ENCODE results near the gene CIAO3.

Gene CIAO3

DNA sequence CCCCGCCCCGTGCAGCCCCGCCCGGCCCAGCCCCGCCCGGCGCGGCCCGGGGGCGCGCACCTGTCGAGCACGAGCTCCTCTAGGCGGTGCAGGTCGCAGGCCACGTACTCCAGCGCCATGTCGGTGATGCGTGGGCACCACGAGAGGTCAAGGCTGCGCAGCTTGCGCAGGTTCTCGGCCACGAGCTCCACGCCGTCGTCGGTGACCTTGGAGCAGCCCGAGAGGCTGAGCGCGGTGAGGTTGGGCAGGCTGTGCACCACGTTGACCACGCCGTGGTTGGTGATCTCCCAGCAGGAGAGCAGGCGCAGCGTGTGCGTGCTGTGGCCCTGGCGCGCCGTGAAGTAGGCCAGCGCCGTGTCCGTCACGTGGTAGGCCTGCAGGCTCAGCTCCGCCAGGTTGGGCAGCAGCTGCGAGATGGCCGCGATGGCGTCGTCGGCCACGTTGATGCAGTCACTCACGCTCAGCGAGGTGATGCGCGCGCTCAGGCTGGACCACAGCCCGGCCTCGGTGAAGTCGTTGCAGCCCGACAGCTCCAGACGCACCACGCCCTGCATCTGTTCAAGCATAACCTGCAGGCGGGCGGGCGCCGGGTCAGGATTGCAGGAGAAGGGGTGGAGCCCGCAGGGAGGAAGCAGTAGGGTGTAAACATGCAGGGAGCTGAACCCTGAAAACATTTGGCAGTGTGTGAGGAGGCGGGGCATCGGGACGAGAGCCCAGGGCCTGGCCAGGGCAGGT is 45.3 kb downstream of the CIAO3 start:
- no peak for ATAC-seq
- TF ChIP-seq ZFP30 (CRISPR knock-in tag; IDR thresholded peaks at IDR 0.05) (no peak), ESRRG (CRISPR knock-in tag; IDR thresholded peaks at IDR 0.05) (no peak), ZC3H10 (CRISPR knock-in tag; IDR thresholded peaks at IDR 0.05) (no peak), ZNF70 (CRISPR knock-in tag; IDR thresholded peaks at IDR 0.05) (no peak)
- TF ChIP-seq, protein P1, sequence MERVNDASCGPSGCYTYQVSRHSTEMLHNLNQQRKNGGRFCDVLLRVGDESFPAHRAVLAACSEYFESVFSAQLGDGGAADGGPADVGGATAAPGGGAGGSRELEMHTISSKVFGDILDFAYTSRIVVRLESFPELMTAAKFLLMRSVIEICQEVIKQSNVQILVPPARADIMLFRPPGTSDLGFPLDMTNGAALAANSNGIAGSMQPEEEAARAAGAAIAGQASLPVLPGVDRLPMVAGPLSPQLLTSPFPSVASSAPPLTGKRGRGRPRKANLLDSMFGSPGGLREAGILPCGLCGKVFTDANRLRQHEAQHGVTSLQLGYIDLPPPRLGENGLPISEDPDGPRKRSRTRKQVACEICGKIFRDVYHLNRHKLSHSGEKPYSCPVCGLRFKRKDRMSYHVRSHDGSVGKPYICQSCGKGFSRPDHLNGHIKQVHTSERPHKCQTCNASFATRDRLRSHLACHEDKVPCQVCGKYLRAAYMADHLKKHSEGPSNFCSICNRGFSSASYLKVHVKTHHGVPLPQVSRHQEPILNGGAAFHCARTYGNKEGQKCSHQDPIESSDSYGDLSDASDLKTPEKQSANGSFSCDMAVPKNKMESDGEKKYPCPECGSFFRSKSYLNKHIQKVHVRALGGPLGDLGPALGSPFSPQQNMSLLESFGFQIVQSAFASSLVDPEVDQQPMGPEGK (CRISPR knock-in tag; IDR thresholded peaks at IDR 0.05; ENCODE audit: borderline replicate concordance): no peak

DNA sequence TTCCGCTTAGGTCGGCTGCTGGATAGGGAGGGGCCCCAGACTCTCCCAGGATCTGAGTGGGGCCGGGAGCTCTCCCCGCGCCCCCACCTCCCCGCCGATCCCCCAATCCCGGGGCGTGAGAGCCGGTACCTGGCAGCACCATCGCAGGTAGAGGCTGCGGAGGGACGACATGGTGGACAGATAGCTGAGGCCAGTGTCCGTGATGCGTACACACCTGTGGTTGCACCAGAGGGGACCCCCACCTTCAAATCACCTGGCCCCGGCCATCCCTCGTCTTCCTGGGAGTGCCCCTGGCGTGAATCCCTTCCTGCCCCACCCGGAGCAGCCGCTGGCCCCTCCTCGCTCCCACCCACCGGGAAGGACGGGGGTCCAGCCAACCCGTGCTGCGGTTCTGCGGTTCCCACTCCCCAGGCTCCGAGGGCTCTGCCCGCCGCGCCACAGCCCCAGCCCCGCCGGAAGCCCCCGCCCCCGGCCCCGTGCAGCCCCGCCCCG is 45.9 kb downstream of the CIAO3 start:
- ATAC-seq: no peak

DNA sequence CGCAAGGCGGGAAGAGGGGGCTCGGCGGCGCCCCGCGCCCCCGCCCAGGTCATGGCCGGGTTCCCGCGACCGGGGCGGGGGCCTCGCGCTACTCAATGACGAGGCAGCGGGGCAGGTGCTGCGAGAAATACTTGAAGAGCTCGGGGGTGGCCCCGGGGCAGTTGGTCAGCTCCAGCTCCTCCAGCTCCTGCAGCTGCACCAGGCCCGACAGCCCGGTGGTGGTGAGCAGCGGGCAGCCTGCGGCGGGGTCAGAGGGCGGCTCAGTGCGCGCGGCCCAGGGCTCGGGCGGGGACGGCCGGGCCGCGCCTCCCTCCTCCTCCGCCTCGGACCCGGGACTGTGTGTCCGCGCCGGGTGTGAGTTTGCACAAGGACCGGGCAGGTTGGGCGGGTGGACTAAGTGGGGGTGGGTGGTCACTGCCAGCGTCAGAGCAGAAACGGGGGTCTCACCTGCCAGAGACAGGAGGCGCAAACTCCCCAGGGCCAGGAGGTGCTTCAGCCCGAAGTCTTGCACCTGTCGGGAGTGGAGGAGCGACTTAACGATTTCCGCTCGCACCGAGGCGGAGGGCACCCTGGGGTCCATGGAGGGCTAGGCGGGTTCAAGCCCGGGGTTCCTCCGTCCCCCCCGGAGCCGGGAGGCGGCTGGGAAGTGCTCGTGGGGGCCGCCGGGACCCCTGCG is 46.5 kb downstream of the CIAO3 start:
- ATAC-seq: no peak

More for the DNA sequence above, 45.9 kb downstream of the CIAO3 start:
- TF ChIP-seq ISL1 (CRISPR knock-in tag; IDR thresholded peaks at IDR 0.05) (no peak), GLIS3 (CRISPR knock-in tag; IDR thresholded peaks at IDR 0.05) (no peak), ZNF8 (CRISPR knock-in tag; IDR thresholded peaks at IDR 0.05) (no peak), TOX (CRISPR knock-in tag; IDR thresholded peaks at IDR 0.05; ENCODE audit: borderline replicate concordance) (no peak)

More for the DNA sequence above, 46.5 kb downstream of the CIAO3 start:
- TF ChIP-seq ZFP3 (CRISPR knock-in tag; IDR thresholded peaks at IDR 0.05) (no peak), BACH2 (CRISPR knock-in tag; IDR thresholded peaks at IDR 0.05; ENCODE audit: borderline replicate concordance) (no peak), ZNF8 (CRISPR knock-in tag; IDR thresholded peaks at IDR 0.05) (no peak), TCF4 (CRISPR knock-in tag; IDR thresholded peaks at IDR 0.05; ENCODE audit: borderline replicate concordance) (no peak), OSR1 (CRISPR knock-in tag; IDR thresholded peaks at IDR 0.05) (no peak), ISL1 (CRISPR knock-in tag; IDR thresholded peaks at IDR 0.05) (no peak), ZC3H10 (CRISPR knock-in tag; IDR thresholded peaks at IDR 0.05) (no peak), CSDC2 (CRISPR knock-in tag; IDR thresholded peaks at IDR 0.05) (no peak), SNAI2 (CRISPR knock-in tag; IDR thresholded peaks at IDR 0.05) (no peak), TOX (CRISPR knock-in tag; IDR thresholded peaks at IDR 0.05; ENCODE audit: borderline replicate concordance) (no peak), RARB (CRISPR knock-in tag; IDR thresholded peaks at IDR 0.05) (no peak), ARNTL (CRISPR knock-in tag; IDR thresholded peaks at IDR 0.05; ENCODE audit: borderline replicate concordance, low read depth) (no peak), ZNF70 (CRISPR knock-in tag; IDR thresholded peaks at IDR 0.05) (no peak), ZNF565 (CRISPR knock-in tag; conservative IDR thresholded peaks at IDR 0.05; ENCODE audit: low read depth) (no peak), GLIS3 (CRISPR knock-in tag; IDR thresholded peaks at IDR 0.05) (no peak)
- TF ChIP-seq, protein P2, sequence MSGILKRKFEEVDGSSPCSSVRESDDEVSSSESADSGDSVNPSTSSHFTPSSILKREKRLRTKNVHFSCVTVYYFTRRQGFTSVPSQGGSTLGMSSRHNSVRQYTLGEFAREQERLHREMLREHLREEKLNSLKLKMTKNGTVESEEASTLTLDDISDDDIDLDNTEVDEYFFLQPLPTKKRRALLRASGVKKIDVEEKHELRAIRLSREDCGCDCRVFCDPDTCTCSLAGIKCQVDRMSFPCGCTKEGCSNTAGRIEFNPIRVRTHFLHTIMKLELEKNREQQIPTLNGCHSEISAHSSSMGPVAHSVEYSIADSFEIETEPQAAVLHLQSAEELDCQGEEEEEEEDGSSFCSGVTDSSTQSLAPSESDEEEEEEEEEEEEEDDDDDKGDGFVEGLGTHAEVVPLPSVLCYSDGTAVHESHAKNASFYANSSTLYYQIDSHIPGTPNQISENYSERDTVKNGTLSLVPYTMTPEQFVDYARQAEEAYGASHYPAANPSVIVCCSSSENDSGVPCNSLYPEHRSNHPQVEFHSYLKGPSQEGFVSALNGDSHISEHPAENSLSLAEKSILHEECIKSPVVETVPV (CRISPR knock-in tag; IDR thresholded peaks at IDR 0.05): no peak
- TF ChIP-seq, protein P1 (CRISPR knock-in tag; IDR thresholded peaks at IDR 0.05; ENCODE audit: borderline replicate concordance): no peak
- TF ChIP-seq, protein P3, sequence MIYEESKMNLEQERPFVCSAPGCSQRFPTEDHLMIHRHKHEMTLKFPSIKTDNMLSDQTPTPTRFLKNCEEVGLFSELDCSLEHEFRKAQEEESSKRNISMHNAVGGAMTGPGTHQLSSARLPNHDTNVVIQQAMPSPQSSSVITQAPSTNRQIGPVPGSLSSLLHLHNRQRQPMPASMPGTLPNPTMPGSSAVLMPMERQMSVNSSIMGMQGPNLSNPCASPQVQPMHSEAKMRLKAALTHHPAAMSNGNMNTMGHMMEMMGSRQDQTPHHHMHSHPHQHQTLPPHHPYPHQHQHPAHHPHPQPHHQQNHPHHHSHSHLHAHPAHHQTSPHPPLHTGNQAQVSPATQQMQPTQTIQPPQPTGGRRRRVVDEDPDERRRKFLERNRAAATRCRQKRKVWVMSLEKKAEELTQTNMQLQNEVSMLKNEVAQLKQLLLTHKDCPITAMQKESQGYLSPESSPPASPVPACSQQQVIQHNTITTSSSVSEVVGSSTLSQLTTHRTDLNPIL (CRISPR knock-in tag; IDR thresholded peaks at IDR 0.05; ENCODE audit: low read depth): no peak
- TF ChIP-seq, protein P4, sequence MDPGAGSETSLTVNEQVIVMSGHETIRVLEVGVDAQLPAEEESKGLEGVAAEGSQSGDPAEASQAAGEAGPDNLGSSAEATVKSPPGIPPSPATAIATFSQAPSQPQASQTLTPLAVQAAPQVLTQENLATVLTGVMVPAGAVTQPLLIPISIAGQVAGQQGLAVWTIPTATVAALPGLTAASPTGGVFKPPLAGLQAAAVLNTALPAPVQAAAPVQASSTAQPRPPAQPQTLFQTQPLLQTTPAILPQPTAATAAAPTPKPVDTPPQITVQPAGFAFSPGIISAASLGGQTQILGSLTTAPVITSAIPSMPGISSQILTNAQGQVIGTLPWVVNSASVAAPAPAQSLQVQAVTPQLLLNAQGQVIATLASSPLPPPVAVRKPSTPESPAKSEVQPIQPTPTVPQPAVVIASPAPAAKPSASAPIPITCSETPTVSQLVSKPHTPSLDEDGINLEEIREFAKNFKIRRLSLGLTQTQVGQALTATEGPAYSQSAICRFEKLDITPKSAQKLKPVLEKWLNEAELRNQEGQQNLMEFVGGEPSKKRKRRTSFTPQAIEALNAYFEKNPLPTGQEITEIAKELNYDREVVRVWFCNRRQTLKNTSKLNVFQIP (CRISPR knock-in tag; IDR thresholded peaks at IDR 0.05; ENCODE audit: borderline replicate concordance, low read depth): no peak
- TF ChIP-seq, protein P5, sequence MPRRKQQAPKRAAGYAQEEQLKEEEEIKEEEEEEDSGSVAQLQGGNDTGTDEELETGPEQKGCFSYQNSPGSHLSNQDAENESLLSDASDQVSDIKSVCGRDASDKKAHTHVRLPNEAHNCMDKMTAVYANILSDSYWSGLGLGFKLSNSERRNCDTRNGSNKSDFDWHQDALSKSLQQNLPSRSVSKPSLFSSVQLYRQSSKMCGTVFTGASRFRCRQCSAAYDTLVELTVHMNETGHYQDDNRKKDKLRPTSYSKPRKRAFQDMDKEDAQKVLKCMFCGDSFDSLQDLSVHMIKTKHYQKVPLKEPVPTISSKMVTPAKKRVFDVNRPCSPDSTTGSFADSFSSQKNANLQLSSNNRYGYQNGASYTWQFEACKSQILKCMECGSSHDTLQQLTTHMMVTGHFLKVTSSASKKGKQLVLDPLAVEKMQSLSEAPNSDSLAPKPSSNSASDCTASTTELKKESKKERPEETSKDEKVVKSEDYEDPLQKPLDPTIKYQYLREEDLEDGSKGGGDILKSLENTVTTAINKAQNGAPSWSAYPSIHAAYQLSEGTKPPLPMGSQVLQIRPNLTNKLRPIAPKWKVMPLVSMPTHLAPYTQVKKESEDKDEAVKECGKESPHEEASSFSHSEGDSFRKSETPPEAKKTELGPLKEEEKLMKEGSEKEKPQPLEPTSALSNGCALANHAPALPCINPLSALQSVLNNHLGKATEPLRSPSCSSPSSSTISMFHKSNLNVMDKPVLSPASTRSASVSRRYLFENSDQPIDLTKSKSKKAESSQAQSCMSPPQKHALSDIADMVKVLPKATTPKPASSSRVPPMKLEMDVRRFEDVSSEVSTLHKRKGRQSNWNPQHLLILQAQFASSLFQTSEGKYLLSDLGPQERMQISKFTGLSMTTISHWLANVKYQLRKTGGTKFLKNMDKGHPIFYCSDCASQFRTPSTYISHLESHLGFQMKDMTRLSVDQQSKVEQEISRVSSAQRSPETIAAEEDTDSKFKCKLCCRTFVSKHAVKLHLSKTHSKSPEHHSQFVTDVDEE (CRISPR knock-in tag; IDR thresholded peaks at IDR 0.05): no peak
